Activated T-helper 1 cell treated with Interleukin-2 at 50 U/mL for 16 hours (primary cell): Measurements from ENCODE around the gene IL1RAPL2.
"Not testable (repeated sequence)": the region's sequence is repeated elsewhere in the genome, so short reads cannot be mapped to it uniquely, and the experiment has no call there.

Experiments
- DNase-seq: peaks from one replicate; pipeline ENCODE4 v3.0.0-alpha.2; 2020; ENCODE audit warnings: low read depth

IL1RAPL2 gene

DNA sequence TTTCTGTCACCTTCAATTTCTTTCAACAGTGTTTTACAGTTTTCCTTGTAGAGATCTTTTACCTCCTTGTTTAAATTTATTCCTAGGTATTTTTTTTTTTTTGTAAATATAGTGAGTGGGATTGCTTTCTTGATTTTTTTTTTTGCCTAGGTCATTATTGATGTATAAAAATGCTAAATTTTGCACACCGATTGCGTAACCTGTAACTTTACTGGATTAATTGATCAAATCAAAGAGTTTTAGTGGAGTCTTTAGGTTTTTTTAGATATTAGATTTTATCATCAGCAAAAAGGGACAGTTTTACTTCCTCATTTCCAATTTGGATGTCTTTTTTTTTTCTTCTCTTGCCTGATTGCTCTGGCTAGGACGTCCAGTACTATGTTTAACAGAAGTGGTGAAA lies 613.6 kb downstream of the IL1RAPL2 start:
- DNase-seq: no peak

DNA sequence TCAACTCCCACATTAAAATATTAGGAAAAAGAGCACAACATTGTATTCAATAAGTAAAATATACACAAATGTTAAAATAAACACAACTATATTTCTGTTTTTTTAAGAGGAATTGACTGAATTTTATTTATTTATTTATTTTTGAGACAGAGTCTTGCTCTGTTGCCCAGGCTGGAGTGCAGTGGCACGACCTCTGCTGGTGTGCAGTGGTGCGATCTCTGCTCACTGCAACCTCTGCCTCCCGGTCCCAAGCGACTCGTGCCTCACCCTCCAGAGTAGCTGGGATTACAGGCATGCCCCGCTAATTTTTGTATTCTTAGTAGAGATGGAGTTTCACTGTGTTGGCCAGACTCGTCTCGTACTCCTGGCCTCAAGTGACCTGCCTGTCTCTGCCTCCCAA lies 623.1 kb downstream of the IL1RAPL2 start:
- DNase-seq: no peak

DNA sequence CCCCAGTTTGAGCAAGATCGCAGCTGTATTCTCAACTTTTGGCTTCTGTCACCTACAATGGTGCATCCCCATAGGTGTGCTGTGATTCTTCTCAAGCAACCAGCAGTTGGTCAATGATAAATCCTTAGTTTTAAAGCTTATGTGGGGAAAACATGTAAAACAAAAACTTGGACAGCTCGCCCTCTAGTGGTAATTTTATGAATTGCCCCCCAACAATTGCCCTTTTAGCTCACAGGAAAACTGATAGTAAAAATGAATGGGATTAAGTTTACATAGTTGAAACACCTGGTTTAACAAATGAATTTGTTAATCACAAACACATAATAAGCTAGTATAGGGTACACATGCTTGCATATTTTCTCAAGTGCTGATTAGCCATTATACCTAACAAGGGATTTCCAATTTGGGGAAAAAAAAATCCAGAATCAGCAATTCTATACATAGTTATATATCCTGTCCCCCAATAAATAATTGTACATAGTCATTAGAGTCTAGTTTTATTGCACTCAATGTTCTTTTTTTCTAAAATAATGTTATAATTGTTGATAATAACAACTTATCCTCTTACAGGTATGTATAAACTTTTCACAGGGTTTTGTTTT lies 624.4 kb downstream of the IL1RAPL2 start:
- DNase-seq: no peak

DNA sequence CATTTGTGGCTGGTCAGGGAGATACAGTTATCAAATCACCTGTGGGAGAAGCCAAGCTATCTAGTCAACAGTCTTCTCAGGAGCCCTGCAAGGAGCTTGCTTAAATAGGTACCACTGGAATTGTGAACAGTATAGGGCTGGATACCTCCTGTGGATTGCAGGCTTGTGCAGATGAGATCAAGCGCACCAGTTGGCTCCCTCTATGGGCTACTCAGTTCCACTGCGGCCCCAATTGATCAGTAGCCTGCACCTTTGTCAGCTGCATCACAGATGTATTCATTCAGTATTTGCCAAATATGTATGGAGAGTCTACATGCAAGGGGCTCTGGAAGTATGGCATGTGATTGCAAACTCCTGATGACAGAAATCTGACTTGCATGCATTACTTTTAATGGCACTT lies 625.9 kb downstream of the IL1RAPL2 start:
- DNase-seq: no peak

DNA sequence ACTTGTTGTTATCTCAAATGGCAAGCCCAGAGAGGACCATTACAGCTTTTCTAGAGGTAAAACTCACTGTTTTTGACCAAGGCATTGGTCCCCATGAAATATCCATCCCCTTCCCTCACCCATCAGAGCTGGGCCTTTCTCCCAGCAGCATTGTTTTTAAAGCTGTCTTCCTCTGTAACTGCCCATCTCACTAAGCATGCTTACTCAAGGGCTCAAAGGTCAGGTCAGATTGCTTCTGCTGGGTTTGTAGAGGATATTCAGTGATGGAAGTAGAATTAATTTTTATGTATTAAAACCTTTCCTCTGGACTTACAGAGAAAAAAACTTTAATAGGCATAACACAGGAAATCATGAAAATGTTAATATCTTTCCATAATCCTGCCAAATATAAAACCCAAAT lies 643.4 kb downstream of the IL1RAPL2 start:
- DNase-seq: no peak

GRCh38 chrX:105210258-105210657 lies 644.3 kb downstream of the IL1RAPL2 start:
- DNase-seq: no peak

GRCh38 chrX:105211066-105211575 lies 645.1 kb downstream of the IL1RAPL2 start:
- DNase-seq: no peak

DNA sequence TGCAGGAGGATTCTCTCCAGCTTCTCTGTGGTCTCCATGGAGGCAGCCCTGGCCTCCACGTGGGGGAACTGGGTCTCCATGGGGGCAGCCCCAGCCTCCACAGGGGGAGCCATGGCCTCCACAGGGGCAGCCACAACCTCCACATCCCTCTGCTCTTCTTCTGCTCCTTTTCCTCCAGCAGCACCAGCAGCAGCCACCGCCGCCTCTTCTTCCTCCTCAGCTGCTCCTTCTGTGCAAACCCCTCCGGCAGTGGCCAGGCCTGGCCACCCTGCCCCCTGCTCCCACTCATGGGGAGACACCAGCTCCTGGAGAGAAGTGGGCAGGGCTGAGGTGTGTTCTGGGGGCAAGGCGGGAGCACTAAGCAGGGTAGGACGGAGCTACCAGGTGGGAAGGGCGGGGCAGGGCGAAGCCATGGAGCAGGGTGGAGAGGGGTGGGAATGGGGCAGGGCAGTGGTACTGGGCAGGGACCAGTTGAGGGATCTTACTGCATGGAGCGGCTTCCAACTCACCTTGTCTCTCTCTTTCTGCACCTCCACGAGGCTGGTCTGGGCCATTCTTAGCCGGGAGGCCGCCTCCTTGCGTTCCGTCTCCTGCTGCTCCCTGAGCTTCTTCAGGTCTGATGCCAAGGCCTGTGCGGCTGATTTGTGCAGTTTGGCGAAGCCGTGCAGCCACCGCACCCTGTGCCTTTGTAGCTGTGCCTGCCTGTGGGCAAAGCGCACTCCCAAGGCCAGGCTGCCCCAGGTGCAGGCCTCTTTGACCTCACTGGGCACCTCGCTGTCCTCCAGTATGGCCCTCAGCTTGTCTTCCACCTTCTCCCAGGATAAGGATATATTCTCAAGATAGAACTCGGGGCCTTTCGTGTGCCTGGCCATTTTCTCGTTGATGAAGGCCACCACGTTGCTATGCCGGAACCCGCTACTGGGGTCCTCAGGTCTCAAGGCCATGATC lies 653.7 kb downstream of the IL1RAPL2 start:
- DNase-seq: no peak

DNA sequence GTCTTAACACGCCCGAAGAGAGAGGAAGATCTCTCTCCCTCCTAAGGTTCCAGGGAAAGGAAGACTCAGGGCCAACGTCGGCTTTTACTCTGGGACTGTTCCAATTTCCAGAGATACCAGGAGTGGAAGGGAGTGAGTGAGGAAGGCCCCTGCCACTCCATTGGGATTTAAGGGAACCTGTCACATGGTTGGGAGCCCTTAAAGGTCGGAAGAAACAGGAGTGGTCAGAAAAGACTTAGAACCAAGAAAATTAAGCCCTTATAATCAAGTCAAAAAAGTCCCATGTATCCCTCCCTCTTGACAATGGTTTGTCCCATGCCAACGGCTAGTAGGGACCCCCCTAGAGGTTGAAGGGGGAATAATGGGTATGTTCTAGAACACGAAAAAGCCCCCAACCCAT lies 654.6 kb downstream of the IL1RAPL2 start, which contains the start of gene TEX13A:
Gene TEX13A, minus strand, starts transcription at position 59 of the 400 bp plus-strand sequence. CDS start 297 bp downstream, outside the sequence.
- DNase-seq: no peak

GRCh38 chrX:105221374-105221773 lies 655.4 kb downstream of the IL1RAPL2 start:
- no peak for DNase-seq

DNA sequence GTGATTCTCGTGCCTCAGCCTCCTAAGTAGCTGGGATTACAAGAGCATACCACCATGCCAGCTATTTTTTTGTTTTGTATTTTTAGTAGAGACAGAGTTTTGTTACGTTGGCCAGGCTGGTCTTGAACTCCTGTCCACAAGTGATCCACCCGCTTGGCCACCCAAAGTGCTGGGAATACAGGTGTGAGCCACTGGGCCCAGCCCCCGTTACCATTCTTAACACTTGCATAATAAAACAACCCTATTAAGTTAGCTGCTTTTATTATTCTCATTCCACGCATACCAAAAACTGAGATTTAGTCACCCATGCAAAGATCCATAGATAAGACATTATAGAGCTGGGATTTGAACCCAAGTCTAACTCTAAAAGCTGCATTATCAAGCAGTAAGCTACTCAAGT lies 660.5 kb downstream of the IL1RAPL2 start:
- no peak for DNase-seq

GRCh38 chrX:105228602-105229001 lies 662.6 kb downstream of the IL1RAPL2 start:
- DNase-seq: no peak

DNA sequence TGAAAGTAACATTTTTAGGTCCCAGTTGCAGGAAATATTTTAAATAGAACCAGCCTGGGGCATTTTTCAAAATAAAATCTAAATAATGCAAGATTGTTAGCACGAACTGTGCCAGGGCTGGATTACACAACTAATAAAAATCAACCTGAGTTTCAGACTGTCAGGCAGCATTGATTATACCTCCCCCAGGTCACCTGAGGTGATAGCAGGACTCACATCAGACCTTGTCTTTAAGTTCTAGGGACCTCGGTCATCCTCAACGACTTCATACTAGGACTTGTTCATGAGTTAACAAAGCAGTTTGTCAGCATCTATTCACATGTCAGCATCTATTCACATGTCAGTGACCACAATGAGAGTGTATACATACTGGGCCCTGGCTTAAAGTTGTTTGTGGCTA lies 663.1 kb downstream of the IL1RAPL2 start:
- no peak for DNase-seq

GRCh38 chrX:105237407-105237806 lies 671.4 kb downstream of the IL1RAPL2 start:
- DNase-seq: not testable (repeated sequence)

GRCh38 chrX:105241056-105241455 lies 675.1 kb downstream of the IL1RAPL2 start:
- DNase-seq: no peak

GRCh38 chrX:105260291-105261043 lies 694.5 kb downstream of the IL1RAPL2 start:
- no peak for DNase-seq

- no peak for DNase-seq
Observed at GRCh38 chrX:105263171-105263570, 697.2 kb downstream of the IL1RAPL2 start.

- no peak for DNase-seq
Observed at GRCh38 chrX:105263801-105264200, 697.8 kb downstream of the IL1RAPL2 start.

GRCh38 chrX:105265093-105265492 lies 699.1 kb downstream of the IL1RAPL2 start:
- DNase-seq: no peak

DNA sequence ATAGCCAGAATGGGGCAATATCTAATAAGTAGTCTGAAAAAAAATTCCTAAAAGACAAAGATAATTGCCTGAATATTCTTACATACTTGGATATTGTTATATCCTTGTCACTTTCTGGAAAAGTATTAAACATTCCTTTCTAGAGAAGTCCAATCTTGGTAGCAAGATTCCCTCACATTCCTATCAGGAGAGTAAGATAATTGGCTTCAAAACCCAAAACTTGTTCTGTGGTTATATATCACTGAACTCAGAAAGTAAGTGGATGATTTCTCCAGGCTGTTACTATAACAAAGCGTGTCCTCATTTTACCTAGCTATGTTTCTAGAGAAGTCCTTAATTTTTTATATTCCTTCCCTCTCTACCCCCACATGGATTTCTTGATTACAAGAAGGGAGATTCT lies 700.5 kb downstream of the IL1RAPL2 start:
- DNase-seq: no peak

DNA sequence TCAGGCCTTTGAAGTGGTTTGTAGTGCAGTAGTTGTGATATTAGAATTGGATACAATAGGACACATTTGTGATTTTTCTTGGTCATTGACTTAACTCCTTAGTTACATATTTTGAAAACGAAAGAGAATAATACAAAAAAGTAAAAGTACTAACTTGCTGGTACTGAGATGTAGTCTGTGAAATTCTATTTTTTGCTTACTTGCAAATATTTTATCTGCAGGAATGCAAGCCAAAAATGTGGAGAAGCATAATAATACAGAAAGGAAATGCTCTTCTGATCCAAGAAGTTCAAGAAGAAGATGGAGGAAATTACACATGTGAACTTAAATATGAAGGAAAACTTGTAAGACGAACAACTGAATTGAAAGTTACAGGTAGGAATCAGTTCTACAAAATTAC lies 701.2 kb downstream of the IL1RAPL2 start:
- no peak for DNase-seq

DNA sequence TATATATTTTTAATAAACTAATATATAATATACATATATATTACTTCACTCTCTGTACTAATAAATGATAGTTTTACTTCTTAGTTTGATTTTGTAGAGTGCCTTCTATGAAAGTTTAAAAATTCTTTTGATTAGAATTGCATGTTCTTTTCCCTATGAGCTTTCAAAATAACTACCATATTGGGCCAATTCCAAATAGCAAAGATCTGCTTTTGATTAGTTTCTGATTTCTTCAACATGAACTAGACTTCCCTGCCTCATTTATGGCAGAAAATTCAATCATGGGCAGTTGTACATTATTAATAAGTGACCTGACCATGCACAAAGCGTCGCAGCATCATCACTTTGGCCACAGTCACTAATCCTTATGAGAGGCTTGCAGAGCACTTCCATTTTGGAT lies 703.4 kb downstream of the IL1RAPL2 start:
- no peak for DNase-seq
